HG03521 (cell line): Measurements from ENCODE around the gene PTPRM.

Experiments used
- ATAC-seq: cut with Tn5 transposase; IDR thresholded peaks from one replicate; pipeline ENCODE4 v1.9.1; 2021; ENCODE audit warnings: mild to moderate bottlenecking, moderate library complexity; ENCODE audit not compliant: unreplicated experiment

Gene PTPRM

DNA sequence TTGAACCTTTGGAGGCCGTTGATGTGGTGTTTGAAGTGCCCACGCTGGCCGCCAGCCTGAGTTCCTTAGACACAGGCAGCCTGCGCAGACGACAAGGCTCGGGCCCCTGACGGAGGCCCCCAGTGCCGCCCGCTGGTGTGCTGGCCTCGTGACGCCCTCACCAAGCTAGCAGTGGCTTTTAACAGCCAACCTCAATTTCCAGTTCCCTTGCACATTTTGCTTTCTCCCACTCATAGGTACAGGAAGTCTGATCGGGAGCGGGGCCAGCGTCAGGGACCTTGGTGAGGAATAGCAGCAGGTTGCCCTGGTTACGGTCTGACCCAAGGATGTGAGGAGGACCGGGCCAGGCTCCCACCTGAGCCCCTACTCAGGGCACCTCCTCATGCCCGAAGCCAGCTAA is 834.5 kb downstream of the PTPRM start:
- ATAC-seq: no peak

DNA sequence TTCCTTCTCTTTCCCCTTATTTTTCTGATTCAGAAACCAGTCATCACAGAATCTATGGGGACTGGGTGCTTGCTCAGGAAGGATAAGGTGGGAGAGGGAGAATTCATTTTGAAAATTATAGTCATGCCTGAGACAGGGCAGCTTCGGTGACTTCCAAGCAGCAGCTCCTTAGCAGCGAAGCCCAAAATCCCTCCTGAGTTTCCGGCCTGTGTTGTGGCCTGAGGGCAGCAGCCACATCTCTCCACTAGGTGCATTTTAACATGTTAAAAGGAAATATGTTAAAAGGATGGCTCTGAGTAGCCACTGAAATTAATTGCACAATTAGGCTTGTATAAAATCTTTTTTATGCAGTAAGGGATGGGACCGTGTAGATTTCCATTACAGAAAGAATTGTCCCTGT is 835.1 kb downstream of the PTPRM start:
- ATAC-seq: no peak

DNA sequence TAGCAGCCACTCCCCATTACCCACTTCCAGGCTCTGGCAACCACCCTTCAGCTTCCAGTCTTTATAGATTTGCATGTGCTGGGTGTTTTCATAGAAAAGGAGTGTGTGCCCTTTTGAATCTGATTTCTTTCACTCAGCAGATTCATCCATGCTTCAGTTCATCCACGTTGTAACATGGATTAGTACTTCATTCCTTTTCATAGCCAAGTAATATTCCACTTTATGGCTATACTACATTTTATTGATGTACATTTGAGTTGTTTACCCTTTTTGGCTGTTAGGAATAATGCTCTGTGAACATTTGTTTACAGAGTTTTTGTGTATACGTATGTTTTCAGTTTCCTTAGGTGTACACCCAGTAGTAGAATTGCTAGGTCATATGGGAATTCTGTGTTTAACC is 836.6 kb downstream of the PTPRM start:
- no peak for ATAC-seq

DNA sequence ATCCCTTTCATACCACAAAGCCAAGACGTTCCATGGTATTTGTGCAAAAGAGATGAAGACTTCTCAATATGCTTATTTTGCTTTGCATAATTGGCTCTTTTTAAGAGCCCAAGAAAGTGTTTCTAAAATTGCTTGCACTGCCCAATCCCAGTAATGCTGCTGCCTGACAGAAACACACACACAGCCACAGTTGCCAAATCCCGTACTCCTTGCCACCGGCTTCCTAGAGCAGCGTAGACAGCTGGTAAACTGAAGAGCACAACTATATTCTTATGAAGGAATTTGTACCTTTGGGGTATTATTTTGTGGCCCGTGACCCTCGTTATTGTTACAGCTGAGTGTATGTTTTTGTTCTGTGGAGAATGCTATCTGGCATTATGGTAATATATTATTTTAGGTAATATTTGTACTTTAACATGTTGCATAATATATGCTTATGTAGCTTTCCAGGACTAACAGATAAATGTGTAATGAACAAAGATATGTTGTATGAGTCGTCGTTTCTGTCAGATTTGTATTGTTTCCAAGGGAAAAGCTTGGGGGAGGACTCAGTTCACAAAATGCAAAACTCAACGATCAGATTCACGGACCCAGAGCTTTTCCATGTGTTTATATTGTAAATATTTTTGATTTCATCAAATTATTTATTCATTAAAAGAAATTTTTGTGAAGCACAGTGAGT is 839.2 kb downstream of the PTPRM start:
- ATAC-seq: no peak

DNA sequence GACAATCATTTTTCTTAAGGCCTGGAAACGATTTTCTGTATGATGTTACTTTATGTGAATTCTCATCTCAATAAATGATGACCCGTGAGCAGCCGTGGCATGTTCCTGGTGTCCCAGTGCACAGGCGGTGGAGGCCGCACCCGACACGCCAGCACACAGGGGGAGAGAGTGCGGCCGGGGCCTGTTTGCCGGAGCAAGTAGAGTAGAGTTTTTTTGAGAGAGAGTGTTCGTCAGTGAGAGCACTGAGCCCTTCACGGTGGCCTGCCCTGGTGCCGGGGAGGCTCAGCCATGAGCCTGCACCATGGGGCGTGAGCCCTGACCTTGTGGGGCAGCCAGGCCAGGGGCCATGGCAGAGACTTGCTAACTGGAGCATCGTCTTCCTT is 839.7 kb downstream of the PTPRM start:
- no peak for ATAC-seq

DNA sequence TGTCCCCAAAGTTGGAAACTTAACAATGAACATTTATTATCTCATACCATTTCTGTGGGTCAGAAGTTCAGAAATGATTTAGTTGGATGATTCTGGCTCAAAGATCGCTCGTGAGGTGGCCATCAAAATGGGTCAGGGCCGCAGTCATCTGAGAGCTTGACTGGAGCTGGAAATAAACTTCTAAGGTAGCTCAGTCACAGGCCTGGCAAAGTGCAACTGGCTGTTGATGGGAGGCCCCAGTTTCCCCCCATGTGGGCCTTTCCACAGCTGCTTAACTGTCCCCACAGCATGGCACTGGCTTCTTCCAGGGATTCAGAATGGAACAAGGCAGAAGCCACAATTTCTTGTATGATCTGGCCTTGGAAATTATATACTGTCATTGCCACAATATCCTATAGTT is 842.0 kb downstream of the PTPRM start:
- ATAC-seq: no peak

DNA sequence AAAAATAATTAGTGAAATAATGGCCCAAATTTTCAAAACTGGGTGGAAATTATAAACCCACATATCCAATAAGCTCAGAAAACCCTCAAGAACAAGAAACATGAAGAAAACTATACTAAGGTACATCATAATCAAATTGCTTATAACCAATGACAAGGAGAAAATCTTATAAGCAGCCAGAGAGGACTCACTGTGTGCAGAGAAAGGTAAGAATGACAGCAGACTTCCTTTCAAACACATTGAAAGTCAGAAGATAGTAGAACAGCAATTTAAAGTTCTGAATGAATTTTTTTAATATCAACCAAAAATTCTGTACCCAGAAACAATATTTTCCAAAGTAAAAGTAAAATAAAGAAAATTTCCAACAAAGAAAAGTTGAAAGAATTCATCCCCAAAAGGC is 844.4 kb downstream of the PTPRM start:
- ATAC-seq: no peak

DNA sequence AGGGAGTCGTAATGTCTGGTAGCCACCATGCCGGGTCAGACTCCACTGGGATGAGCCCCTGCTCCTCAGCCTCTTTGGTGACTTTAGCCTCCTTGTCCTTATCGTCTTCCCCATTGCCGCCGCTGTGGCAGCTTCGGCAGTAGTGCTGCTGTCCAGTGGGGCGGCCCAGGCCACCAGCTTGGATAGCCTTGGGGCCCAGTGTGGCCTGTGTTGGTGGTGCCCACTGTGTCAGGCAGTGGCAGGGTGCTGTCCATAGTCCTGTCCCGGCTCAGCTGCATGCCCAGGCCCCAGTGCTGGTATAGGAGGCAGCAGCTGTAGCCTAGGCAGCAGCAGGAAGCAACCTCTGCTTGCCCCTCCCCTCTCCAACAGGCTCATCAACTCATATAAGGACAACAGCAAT is 845.0 kb downstream of the PTPRM start:
- no peak for ATAC-seq

DNA sequence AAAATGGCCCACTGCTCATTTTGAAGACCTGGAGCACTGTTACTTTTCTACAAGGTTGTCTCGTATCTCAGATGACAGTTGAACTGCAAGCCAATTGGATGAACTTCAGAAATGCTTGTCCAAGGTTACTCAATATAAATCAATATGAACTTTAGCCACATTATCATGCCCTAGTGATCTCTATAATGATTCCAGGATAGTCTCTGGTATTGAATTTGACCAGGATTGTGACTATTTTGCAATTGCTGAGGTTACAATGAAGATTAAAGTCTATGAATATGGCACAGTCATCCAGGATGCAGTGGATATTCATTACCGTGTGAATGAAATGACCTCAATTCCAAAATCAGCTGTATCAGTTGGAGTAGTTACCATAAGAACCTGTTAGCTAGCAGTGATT is 846.1 kb downstream of the PTPRM start:
- no peak for ATAC-seq

DNA sequence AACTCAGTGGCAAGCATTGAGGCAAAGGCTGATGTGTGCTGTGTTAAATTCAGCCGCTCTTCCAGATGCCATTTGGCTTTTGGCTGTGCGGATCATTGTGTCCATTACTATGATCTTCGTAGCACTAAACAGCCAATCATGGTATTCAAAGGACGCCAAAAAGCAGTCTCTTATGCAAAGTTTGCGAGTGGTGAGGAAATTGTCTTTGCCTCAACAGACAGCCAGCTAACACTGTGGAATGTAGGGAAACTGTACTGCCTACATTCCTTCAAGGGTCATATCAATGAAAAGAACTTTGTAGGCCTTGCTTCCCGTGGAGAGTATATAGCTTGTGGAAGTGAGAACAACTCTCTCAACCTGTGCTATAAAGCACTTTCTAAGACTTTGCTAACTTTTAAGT is 846.6 kb downstream of the PTPRM start:
- ATAC-seq: no peak

DNA sequence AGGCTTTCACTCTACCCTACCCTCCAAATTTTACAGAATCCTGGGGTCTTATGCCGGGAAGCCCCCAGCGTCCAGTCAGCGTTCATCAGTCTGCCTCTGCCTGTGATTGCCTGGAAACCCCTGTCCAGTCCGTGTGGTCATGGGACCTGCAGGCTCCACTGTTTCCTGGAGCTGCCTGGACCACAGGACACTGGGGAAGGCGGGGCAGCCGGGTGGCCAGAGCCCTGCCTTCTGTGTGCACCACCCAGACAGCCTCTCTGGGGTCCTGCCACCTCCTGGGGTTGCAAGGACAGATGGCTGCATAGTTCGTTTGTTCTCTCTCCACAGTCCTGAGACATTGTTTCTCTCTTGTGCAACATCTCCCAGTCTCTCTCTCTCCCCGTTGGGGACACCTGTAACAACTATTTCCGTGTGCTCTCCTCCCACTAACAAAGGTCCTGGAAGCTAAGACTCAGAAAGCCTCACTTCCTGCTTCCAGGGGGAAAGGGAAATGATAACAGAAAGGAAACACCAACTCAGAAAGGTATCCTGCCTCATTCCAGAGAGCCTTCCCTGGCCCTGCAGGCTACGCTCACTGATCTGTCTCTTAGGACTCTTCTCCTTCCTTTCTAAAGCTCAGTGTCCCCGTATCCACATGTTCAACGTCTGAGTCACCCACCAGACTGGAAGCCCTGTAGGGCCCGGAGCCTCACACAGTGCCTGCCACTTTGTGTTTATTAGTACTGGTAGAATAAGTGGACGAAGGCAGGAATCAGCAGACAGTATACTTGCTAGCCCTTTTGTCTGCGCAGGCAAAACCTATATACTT is 849.3 kb downstream of the PTPRM start:
- ATAC-seq: no peak

DNA sequence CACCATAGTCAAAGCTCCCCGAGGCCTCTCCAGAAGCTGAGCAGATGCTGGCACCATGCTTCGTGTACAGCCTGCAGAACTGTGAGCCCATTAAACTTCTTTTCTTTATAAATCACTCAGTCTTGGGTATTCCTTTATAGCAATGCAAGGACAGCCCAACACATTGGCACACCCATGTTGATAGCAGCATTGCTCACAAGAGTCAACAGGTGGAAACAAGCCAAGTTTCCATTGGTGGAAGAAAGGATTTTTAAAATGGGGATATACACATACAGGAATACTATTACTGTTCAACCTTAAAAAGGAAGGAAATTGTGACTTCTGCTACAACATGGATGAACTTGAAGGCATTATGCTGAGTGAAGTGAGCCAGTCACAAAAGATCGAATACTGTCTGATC is 855.3 kb downstream of the PTPRM start:
- ATAC-seq: no peak

DNA sequence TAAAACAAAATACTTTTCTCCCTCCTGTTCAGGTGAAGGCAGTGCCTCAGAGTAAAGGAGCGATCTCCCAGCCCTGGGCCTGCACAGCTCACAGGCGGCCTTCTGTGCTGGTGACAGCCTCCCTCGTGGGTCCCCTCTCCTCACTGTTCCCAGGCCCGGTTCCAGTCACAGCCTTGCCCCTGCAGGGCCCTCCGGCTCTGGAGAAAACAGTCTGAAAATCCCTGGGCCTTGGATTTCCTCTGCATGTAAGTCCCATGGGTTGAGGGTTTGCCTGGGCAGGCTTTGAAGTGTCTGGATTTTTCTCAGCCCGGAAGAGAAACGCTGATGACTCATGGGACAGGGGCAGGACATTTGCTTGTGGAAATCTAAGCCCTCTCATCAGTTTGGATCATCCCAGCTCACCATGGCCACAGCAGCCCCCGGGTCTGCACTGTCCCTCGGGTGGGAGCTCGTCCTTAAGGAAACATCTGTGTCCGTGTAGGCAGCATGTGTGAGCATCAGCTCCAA is 856.0 kb downstream of the PTPRM start:
- ATAC-seq: no peak

DNA sequence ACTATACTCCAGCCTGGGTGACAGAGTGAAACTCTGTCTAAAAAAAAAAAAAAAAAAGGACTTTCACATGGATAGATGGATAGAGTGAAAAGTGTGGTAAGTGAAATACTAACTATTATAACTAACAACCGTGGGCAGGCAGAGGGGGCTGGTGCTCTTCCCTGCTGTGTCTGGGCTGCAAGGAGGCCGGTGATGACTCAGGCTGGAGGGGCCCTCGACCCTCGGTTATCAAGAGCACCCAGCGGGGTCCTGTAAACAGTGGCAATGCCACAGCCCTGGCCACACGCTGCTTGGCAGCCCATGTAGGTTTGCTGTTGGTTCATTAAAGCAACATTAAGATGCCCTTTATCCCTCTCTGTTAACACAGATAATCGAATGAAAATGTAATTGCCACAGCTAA is 857.4 kb downstream of the PTPRM start:
- no peak for ATAC-seq

DNA sequence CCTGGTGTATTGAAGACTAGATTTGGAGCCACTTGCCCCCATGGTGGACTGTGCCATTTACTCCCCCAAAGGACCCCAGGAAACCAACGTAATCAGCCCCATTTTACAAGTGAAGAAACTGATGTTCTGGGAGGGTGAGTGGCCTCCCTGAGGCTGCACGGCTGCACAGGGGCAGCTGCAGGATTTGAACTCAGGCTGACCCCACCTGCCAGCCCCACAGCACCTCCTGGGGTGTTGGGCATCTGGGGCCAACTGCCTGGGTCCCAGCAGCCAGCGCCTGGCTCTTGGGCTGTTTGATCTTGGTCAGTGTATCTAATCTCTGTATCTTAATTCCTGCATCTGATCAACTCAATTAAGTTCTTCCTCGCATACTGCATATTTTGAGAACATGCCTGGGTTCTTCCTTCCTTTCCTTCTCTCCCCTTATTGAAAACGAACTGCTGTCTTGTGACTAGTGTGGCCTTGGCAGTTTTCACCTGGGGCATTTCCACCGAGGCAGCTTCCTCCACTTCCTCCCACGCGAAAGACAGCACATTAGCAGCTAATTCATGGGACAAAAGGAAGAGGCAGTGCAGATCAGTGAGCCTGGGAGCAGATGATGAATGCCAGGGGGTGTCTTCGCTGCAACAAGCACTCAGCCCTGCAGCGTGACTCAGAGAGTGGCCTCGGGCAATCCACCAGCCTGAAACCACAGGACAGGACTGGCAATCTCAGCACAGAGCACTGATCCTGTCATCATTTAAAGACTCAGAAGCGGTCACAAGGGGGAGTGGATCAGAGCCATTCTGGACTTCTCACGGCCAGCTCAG is 858.0 kb downstream of the PTPRM start:
- no peak for ATAC-seq

DNA sequence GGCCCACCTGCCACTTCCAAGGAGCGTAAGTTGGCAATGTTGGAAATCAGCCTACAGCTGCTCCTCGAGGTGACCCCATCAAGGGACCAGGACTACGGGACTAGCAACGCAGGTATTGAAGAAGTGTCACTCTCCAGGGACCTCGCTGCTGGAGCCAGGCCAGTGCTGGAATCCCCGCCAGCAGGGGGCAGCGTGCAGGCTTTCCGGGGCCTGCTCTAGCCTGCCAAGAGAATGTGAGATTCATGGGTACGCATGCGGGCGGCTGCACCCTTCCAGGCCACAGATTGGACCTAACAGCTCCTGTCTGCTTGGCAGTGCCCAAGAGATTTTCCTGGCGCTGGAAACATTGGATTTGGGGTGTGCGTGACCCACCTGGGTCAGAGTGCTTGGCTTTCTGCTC is 859.3 kb downstream of the PTPRM start:
- no peak for ATAC-seq

DNA sequence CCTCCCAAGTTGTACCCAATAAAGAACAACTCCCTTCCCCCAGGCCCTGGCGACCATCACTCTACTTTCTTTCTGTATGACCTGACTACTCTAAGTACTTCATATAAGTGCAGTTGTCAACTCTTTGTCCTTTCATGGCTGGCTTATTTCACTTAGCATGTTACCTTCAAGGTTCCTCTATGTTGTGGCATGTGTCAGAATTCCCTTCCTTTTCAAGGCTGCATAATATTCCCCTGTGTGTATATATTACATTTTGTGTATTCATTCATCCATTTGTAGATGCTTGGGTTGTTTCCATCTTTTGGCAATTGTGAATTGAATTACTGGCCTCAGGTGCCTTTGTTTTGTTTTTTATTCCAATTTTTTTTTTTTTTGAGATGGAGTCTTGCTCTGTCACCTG is 860.2 kb downstream of the PTPRM start:
- ATAC-seq: no peak

DNA sequence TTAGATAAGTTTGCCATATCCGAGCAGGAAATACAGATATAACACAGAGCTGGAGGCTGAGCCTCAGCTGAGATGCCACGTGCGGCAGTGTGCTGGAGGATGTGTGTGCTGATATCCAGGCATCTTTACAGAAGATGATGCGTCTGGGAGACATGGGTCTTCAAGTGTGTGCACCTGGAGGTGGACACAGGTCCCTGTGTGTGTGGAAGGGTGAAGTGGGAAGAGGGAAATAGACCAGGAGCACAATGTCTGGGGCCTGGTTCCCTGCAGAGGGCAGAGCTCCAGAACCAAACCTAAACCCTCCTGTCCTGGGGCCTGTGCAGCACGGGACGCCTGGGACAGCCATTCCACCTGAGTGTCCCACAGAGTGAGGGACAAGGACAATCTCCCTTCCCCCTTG is 861.8 kb downstream of the PTPRM start:
- no peak for ATAC-seq

DNA sequence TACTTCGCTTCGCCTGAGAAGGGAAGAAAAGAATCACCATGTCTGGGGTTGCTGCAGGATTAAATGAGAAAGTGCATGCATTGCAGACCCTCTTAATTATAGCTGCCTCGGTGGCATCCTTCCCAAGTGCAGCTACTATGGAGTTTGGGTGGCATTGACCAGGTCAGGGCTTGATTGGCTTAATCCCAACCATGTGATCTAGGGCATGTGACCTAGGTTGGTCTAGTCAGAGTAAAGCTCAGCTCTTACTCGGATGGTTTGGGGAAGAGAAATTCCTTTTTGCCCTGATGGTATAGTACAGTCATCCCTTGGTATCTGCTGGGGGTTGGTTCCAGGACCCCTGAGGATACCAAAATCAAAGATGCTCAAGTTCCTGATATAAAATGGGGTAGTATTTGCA is 863.9 kb downstream of the PTPRM start:
- no peak for ATAC-seq

DNA sequence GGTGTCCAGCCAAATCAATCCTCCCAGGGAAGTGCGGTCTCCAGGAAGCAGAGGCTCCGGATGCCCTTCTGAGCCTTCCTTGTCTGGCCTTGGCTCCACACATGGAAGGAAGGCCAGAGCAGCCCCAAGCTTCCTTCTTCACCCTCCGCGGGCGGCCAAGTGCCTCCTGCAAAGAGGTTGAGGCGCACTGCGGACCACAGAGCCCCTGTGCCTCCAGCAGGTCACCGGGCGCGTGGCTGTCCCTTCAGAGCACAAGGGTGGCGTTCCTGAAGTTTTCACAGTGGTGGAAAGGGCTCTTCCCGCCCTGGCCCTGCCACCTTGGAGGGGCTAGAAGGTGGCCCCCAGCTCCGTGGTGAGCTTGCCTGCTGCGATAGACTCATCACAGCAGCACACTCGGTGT is 866.2 kb downstream of the PTPRM start:
- ATAC-seq: no peak

DNA sequence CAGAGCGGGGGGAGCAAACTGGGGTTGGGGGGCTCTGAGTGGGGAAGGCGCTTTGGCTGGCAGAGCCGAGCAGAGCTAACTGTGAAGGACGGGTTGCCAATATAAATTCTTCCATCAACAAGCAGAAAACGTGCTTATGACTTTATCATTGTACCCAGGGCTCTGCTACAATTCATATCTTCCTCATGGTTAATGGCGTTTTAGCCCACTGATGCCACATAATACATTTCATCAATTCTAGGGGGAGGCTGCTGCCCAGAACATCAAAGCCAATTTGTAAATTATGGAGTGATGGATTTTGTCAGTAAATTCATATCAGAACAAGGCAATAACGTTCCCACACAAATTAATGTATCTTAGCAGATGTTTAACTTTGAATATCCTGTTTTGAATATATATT is 866.7 kb downstream of the PTPRM start:
- no peak for ATAC-seq

DNA sequence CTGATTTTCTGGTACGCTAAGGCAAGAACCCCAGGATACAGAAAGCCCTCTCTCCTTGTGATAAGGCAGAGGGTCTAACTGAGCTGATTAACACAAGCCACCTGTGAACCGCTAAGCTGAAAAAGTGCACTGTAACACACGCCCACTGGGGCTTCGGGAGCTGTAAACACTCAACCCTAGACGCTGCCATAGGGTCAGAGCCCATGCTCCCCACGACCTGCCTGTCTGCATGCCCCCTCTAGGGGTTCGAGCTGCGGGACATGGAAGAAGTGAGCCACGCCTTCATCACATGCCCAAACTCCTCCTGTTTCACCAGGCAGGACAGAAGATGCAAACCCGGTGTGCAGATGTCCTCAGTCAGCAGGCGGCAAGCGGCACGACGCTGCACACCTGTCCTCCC is 868.3 kb downstream of the PTPRM start:
- no peak for ATAC-seq
